NT2/D1 (cell line): ENCODE data around the gene CAMK1G.

ENCODE experiments used
- SUZ12 ChIP-seq: IDR thresholded peaks from 2 replicates; pipeline ENCODE4 v1.6.1; 2011; ENCODE audit not compliant: insufficient read length, insufficient read depth; ENCODE audit errors: extremely low read depth
- YY1 ChIP-seq: IDR thresholded peaks from 2 replicates; pipeline ENCODE4 v1.6.1; 2011; ENCODE audit not compliant: insufficient read length, insufficient read depth
- ZNF274 ChIP-seq: IDR thresholded peaks from 2 replicates; pipeline ENCODE4 v1.6.1; 2011; ENCODE audit warnings: mild to moderate bottlenecking, low read depth, low read length

DNA sequence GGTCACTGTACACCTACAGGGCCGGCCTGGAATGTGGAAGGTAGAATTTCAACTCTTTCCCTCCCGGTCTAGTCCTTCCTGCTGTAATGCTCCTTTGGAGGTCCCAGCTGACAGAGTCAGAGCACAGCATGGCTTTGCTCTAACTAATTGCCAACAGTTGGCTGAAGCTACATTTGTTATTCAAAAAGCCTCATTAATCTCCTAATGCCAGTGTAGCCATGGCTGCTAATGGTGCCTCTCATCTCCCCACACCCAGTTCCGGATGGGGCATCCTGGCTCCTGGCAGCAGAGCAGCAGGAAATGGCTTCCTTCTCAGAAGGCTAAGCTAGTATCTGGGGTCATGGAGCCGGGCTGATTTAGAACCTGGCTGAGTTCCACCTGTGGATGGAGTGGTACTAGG lies 18.7 kb upstream of the CAMK1G start:
- TF ChIP-seq ZNF274 (no peak), YY1 (no peak), SUZ12 (no peak)
